GM12865 (cell line): ENCODE data around the gene ATOH7.
"Not testable (repeated sequence)": the region's sequence is repeated elsewhere in the genome, so short reads cannot be mapped to it uniquely, and the experiment has no call there.

ENCODE experiments used
- DNase-seq: peaks from one replicate; pipeline ENCODE4 v3.0.0; 2010; ENCODE audit warnings: low read depth
- H3K4me3 ChIP-seq: 2 replicates; pipeline ENCODE4 v1.5.1; 2011; ENCODE audit warnings: mild to moderate bottlenecking, low read depth, low read length, control low read depth
- TF ChIP-seq, protein P1 (sequence below): IDR thresholded peaks from 2 replicates; pipeline ENCODE4 v1.5.1; 2011; ENCODE audit warnings: low read length, control low read depth, low read depth, inconsistent platforms; ENCODE audit not compliant: insufficient read depth; ENCODE audit errors: missing control alignments

The ATOH7 gene

DNA sequence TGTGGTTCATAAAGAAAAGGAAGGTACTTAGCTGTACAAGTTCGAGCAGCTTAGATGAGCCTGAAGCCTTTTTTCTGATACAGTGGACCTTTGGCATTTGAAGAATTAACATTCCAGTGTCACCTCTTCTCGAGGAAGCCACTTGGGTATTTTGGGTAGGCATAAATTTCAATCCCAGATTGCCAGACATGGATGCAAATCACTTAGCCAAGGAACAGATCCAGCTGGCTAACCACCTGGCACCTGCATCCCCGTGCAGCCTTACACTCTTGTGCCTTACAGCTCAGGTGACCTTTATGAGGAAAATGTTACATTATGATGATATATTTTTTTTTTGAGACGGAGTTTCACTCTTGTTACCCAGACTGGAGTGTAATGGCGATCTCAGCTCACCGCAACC, 16.0 kb upstream of the ATOH7 start:
- TF ChIP-seq, protein P1, sequence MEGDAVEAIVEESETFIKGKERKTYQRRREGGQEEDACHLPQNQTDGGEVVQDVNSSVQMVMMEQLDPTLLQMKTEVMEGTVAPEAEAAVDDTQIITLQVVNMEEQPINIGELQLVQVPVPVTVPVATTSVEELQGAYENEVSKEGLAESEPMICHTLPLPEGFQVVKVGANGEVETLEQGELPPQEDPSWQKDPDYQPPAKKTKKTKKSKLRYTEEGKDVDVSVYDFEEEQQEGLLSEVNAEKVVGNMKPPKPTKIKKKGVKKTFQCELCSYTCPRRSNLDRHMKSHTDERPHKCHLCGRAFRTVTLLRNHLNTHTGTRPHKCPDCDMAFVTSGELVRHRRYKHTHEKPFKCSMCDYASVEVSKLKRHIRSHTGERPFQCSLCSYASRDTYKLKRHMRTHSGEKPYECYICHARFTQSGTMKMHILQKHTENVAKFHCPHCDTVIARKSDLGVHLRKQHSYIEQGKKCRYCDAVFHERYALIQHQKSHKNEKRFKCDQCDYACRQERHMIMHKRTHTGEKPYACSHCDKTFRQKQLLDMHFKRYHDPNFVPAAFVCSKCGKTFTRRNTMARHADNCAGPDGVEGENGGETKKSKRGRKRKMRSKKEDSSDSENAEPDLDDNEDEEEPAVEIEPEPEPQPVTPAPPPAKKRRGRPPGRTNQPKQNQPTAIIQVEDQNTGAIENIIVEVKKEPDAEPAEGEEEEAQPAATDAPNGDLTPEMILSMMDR, result no peak
- no peak for DNase-seq
- no peak overlapping the region for H3K4me3 ChIP-seq

DNA sequence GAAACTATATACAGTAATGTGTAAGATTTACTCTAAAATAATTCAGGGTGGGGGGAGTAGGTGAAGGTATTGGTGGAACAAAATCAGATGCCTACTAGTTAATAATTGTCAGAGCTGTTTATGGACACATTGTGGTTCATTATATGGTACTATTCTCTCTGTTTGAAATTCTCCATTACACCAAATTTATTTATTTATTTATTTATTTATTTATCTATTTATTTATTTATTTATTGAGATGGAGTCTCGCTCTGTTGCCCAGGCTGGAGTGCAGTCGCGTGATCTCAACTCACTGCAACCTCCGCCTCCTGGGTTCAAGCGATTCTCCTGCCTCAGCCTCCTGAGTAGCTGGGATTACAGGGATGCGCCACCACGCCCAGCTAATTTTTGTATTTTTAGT, 14.5 kb upstream of the ATOH7 start:
- H3K4me3 ChIP-seq, DNase-seq: not testable (repeated sequence)

DNA sequence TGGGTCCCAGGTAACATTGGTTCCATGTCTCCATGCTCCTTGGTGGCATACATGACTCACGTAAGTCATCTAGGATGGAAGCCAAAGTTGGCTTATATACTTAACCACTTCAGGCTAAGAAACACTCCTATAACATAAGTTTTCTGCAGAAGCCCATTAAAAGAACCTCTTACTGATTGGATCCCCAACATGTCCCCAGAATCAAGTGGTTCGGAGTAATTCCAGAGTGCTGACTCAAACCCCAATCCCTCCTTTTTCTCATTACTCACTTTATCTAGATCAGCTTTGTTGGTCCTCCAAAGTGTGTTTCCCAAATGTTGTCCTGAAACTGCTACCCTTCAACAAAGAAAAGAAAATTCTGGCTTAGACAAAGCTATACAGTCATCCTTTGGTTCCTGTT, 10.1 kb upstream of the ATOH7 start:
- H3K4me3 ChIP-seq, result no peak overlapping the region
- TF ChIP-seq, protein P1, result no peak
- DNase-seq, result no peak

DNA sequence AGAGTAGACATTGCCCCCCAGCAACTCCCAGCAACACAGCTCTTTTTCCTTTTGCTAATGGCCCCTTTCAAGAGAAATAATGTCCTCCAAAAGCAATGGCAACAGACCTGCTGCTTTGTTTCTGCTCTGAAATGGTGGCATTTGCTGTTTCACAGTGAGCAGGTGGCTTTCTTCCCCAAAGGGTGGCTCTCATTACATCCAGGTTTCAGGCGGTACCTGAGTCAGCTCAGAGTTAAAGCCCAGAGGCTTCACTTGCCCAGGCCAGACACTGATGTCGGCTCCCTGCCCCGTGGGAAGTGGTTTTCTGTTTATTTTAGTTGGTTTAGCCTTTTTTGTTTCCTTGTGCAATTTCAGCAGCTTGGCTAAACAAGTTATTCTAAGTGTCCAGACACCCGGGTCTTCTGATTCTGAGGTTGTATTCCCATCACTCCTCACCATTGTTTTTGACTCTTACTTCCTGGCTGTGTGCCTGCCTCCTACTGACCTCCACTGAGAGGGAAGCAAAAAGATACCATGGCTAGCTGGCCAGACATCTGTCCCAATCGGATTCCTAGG, 7.8 kb upstream of the ATOH7 start:
- no peak overlapping the region for H3K4me3 ChIP-seq
- no peak for DNase-seq
- TF ChIP-seq, protein P1, result no peak

DNA sequence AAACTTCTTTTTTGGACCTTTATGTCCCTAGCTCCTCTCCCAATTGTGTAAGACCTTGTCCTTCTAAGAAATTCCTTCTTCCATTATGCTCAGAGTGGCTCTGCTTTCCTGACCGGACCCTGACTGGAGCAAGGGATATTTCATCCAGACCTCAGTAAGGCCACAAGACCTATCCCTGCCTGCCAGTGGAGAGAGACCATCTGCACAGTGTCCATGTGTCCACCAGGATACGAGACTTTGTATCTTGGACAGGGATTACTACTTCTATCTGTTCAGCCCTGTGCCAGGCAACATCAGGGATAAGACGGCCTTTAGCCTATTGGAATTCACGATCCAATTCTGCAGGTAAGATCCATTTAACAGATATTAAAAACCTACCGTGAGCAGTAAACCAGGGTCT, 7.2 kb upstream of the ATOH7 start:
- no peak overlapping the region for H3K4me3 ChIP-seq
- TF ChIP-seq, protein P1, result no peak
- DNase-seq, result no peak

DNA sequence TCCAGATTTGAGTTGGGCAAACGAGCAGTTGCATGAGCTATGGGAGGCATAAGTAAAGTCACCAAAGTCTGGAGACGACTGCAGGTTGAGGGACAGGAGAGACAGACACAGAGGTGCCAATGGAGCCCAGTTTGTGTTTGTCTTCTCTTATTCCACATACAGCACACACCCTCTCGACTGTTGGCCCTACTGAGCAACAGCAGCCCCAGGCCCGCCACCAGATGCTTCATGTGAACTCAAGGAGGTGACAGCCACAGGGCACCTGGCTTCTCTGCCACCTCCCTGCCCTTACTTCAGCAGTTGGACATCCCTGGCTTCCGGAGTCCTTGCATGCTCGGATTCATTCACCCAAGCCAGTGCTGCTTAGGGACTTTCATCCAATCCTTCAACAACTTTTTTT, 6.5 kb upstream of the ATOH7 start:
- DNase-seq, result no peak
- TF ChIP-seq, protein P1, result no peak
- no peak overlapping the region for H3K4me3 ChIP-seq

DNA sequence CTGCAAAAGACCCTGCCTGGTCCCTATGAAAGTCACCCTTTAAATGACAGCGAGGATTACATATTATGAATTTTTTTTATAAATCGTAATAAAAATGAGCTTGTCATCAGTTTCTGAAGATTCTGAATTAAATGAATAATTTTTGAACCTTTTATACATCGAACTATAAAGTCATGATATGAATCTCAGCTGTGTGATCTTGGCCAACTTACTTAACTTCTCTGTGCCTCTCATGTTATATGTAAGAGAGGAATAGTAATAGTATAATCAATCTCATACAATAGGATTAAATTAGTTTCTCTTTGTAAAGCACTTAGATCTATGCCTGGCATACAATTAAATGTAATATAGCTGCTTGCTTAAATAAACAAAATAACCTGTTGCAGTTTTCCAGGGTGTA, 5.3 kb upstream of the ATOH7 start:
- DNase-seq, result no peak
- H3K4me3 ChIP-seq, result no peak overlapping the region
- TF ChIP-seq, protein P1, result no peak
